Choroid plexus epithelial cell (primary cell): ENCODE results near the gene MFAP2.
A peak's percentile ranks its signal among the peaks of the same experiment; 100 is the strongest.

Experiments
- DNase-seq: peaks from one replicate; pipeline ENCODE4 v3.0.0-alpha.2; 2010; ENCODE audit warnings: low read depth
- H3K4me3 ChIP-seq: 2 replicates; pipeline ENCODE4 v1.5.1; 2011; ENCODE audit warnings: low read depth, mild to moderate bottlenecking, control low read depth, low read length, moderate library complexity
- CTCF ChIP-seq: conservative IDR thresholded peaks from 2 replicates; pipeline ENCODE4 v1.5.1; 2011; ENCODE audit warnings: low read depth, mild to moderate bottlenecking, control low read depth, inconsistent platforms, low read length, moderate library complexity

The MFAP2 gene

GRCh38 chr1:17023102-17023501 is 42.7 kb upstream of the MFAP2 start:
- TF ChIP-seq CTCF = no peak
- H3K4me3 ChIP-seq = no peak overlapping the region
- no peak for DNase-seq

- no peak for DNase-seq
- no peak for TF ChIP-seq CTCF
- no peak overlapping the region for H3K4me3 ChIP-seq
These were observed 41.5 kb upstream of the MFAP2 start for GRCh38 chr1:17021896-17022295.

- TF ChIP-seq CTCF = no peak
- no peak for DNase-seq
- H3K4me3 ChIP-seq = no peak overlapping the region
These were observed 40.1 kb upstream of the MFAP2 start for GRCh38 chr1:17020502-17020901.

GRCh38 chr1:17018849-17019248 is 38.4 kb upstream of the MFAP2 start:
- no peak for TF ChIP-seq CTCF
- DNase-seq = no peak

GRCh38 chr1:17017435-17017834 is 37.0 kb upstream of the MFAP2 start:
- TF ChIP-seq CTCF = no peak
- H3K4me3 ChIP-seq = no peak overlapping the region
- DNase-seq = no peak

More at GRCh38 chr1:17018849-17019248, 38.4 kb upstream of the MFAP2 start:
- H3K4me3 ChIP-seq = no peak overlapping the region

GRCh38 chr1:17016317-17016661 is 35.9 kb upstream of the MFAP2 start:
- DNase-seq = peak; percentile 58
- no peak for TF ChIP-seq CTCF
- H3K4me3 ChIP-seq = no peak overlapping the region

GRCh38 chr1:17014671-17015567 is 34.5 kb upstream of the MFAP2 start:
- no peak for DNase-seq
- no peak overlapping the region for H3K4me3 ChIP-seq
- no peak for TF ChIP-seq CTCF
